CD4-positive, alpha-beta memory T cell (primary cell): Measurements from ENCODE around the gene CELSR1. TPM values are rescaled to one million over a fixed set of nuclear protein-coding genes. Genes with fewer than 3 reads are reported as not detected.
A peak's percentile ranks its signal among the peaks of the same experiment; 100 is the strongest.

ENCODE experiments used
- CTCF ChIA-PET: fragments of 350-600 bp; sonication (Branson Sonifier 250); formaldehyde crosslinking; loops from one replicate; lab custom pipeline; 2021; ENCODE audit warnings: inconsistent platforms; ENCODE audit not compliant: partially characterized antibody; lab: Charles Lee
- POLR2A ChIA-PET: fragments of 350-600 bp; sonication (Branson Sonifier 250); formaldehyde crosslinking; loops from one replicate; lab custom pipeline; 2021; ENCODE audit not compliant: partially characterized antibody; lab: Charles Lee
- DNase-seq, 5 donors: peaks; one replicate each; pipeline versions ENCODE4 v3.0.0 to v3.0.0-alpha.2; 2020 to 2022; ENCODE audit warnings: mixed read lengths in 1 of 5
- H3K27ac ChIP-seq: one replicate; pipeline ENCODE4 v1.7.0; 2013; ENCODE audit warnings: low read depth, low read length
- H3K27me3 ChIP-seq: 2 replicates; pipeline ENCODE4 v1.7.0; 2013; ENCODE audit warnings: mild to moderate bottlenecking, low read length, moderate library complexity; ENCODE audit not compliant: insufficient read depth
- H3K36me3 ChIP-seq: 2 replicates; pipeline ENCODE4 v1.7.0; 2013; ENCODE audit warnings: mild to moderate bottlenecking, low read length, moderate library complexity; ENCODE audit not compliant: insufficient read depth
- H3K4me1 ChIP-seq: 2 replicates; pipeline ENCODE4 v1.7.0; 2013; ENCODE audit warnings: mild to moderate bottlenecking, low read length, moderate library complexity; ENCODE audit not compliant: insufficient read depth
- H3K4me3 ChIP-seq, 2 donors: one replicate each; pipeline ENCODE4 v1.7.0; 2013; ENCODE audit warnings: low read length in 2 of 2, mild to moderate bottlenecking in 1 of 2
- H3K9me3 ChIP-seq, 2 donors: one replicate each; pipeline ENCODE4 v1.7.0; 2013; ENCODE audit warnings: low read length in 2 of 2, control low read depth in 1 of 2; ENCODE audit not compliant: control insufficient read depth in 1 of 2
- H3K27ac Mint-ChIP-seq, 7 donors: one replicate each; pipeline ENCODE4 v1.8.0; 2020 to 2021; ENCODE audit warnings: mixed read lengths in 7 of 7, mild to moderate bottlenecking in 6 of 7, inconsistent platforms in 3 of 7, moderate library complexity in 3 of 7
- H3K27me3 Mint-ChIP-seq, 2 donors: one replicate each; pipeline ENCODE4 v1.8.0; 2020 to 2021; ENCODE audit warnings: mixed read lengths in 2 of 2
- H3K36me3 Mint-ChIP-seq, 2 donors: one replicate each; pipeline ENCODE4 v1.8.0; 2020 to 2021; ENCODE audit warnings: mixed read lengths in 2 of 2, inconsistent platforms in 1 of 2, mild to moderate bottlenecking in 1 of 2
- H3K4me1 Mint-ChIP-seq, 4 donors: one replicate each; pipeline ENCODE4 v1.8.0; 2020 to 2021; ENCODE audit warnings: mixed read lengths in 4 of 4, mild to moderate bottlenecking in 1 of 4
- H3K4me3 Mint-ChIP-seq, 8 donors: one replicate each; pipeline ENCODE4 v1.8.0; 2020 to 2021; ENCODE audit warnings: mixed read lengths in 8 of 8, mild to moderate bottlenecking in 7 of 8, moderate library complexity in 6 of 8, inconsistent platforms in 3 of 8
- H3K9me3 Mint-ChIP-seq, 8 donors: one replicate each; pipeline ENCODE4 v1.8.0; 2020 to 2021; ENCODE audit warnings: mixed read lengths in 8 of 8, mild to moderate bottlenecking in 5 of 8, inconsistent platforms in 3 of 8, moderate library complexity in 1 of 8
- intact Hi-C: fragments of 100-400 bp; cut with micrococcal nuclease; formaldehyde crosslinking; loops from one replicate; pipeline ENCODE4 v1.15.1; 2023
- polyA plus RNA-seq, 2 donors: library from polyadenylated mRNA; unstranded; fragments of 300-500 nt; fragmentation: Illumina TruSeq; gene quantifications; one replicate each; pipeline ENCODE4 v1.2.3, GENCODE V29; 2021
- total RNA-seq, 2 experiments: library from RNA; stranded (reverse); gene quantifications; one replicate each; pipeline ENCODE4 v1.2.3, GENCODE V29; 2021

The CELSR1 gene
- total and polyA plus RNA-seq, 4 experiments from 2014 or later = 0.47 to 1.1 (median 0.81) TPM

DNA sequence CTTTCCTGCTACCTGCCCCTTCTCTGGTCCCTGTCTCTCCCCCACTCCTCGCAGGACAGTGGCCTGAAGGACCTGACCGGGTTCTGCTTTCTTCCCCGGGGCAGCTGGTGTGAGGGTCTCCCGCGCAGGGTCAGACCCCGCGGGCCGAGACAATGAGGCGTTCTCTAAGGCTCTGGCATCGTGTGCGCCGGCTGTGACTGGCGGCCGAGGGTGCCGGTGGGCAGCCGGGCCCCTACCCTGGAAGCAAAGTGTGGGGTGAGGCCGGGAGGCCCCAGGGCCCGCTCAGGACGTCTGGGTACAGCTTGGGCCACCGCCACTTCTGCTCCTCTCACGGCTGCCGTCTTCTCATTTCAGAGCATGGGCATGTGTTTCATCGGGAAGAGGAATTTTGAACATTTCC, 185.7 kb downstream of the CELSR1 start:
- Histone ChIP-seq H3K4me1 (no peaks in the 10 kb centered on the region), H3K9me3 (no peaks in the 10 kb centered on the region), H3K27ac (no peak overlapping the region), H3K27me3 (no peaks in the 10 kb centered on the region), H3K36me3 (peaks cover 76% of the 10 kb centered on the region), H3K4me3 (no peak overlapping the region)
- POLR2A ChIA-PET = interaction anchor here (1.1 kb wide), 1 partner anchor 18 kb away, joined by 3 read pairs; no protein-coding TSS in a partner anchor
- Mint-ChIP-seq H3K27ac (no peak overlapping the region), H3K4me1 (peaks cover 0 to 4% (median 1%) of the 10 kb centered on the region in 4 donors), H3K9me3 (no peaks in the 10 kb centered on the region), H3K27me3 (no peaks in the 10 kb centered on the region), H3K36me3 (peaks cover 42 to 73% of the 10 kb centered on the region in 2 donors), H3K4me3 (no peak overlapping the region)
- intact Hi-C loops = no loop called here
- no peak for DNase-seq
- CTCF ChIA-PET = no interaction called here

DNA sequence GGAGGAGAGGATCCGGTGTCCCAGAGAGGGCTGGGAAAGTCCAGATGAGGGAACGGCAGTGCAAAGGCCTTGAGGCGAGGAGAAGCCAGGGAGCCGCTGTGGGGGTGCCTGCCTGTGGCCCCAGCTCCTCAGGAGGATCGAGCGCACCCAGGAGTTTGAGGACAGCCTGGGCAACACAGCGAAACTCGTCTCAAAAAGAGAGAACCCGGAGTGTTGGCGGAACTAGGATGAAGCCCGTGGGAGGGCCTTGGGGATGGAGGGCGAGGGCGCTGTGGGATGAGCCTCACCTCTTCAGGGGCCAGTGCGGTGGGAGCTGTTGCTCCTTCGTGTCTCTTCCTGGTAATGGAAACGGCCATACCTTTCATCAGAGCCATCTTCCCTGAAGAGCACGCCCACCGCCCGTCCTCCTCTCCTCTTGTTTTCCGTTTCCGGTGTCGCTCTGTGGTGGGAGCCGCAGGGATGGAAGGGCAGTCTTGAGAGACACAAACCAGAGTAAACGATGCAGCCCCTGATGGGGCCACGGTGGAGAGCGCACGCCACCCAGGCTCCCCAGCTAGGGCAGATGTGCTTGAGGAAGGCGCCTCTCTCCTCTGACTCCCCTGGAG, 186.2 kb downstream of the CELSR1 start:
- no peaks in the 10 kb centered on the region for H3K27me3 Mint-ChIP-seq
- no peak overlapping the region for H3K27ac ChIP-seq
- ChIA-PET POLR2A (interaction anchor here (1.1 kb wide), 1 partner anchor 17 kb away, joined by 3 read pairs; no protein-coding TSS in a partner anchor), CTCF (no interaction called here)
- H3K4me3 Mint-ChIP-seq = no peak overlapping the region
- no peak overlapping the region for H3K4me3 ChIP-seq
- H3K9me3 Mint-ChIP-seq = no peaks in the 10 kb centered on the region
- peaks cover 0 to 4% (median 1%) of the 10 kb centered on the region in 4 donors for H3K4me1 Mint-ChIP-seq
- H3K27me3 ChIP-seq = no peaks in the 10 kb centered on the region
- DNase-seq = no peak
- no peak overlapping the region for H3K27ac Mint-ChIP-seq
- no peaks in the 10 kb centered on the region for H3K4me1 ChIP-seq
- intact Hi-C loops = no loop called here
- no peaks in the 10 kb centered on the region for H3K9me3 ChIP-seq
- H3K36me3 Mint-ChIP-seq = peaks cover 47 to 78% of the 10 kb centered on the region in 2 donors
- peaks cover 77% of the 10 kb centered on the region for H3K36me3 ChIP-seq

DNA sequence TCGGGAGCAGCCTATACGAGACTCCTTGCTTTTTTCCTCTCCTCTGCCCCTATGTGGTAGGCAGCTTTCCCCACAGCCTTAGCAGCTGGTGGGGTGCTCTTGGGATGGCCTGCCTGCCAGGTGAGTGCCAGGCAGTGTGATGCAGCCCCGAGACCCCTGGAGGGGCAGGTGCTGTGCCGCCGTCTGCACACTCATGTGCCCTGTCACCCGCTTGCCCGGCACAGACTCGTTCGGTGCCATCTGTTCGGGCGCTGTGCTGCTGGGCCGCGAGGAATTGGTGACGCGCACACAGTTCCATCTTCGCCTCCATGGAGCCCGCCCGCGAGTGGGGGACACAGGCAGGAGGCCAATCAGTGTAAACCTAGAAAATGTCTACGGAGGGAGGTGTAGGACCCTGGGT, 186.8 kb downstream of the CELSR1 start:
- POLR2A ChIA-PET = no interaction called here
- H3K36me3 ChIP-seq = peaks cover 83% of the 10 kb centered on the region
- Mint-ChIP-seq H3K27ac (no peak overlapping the region), H3K4me3 (no peak overlapping the region), H3K9me3 (no peaks in the 10 kb centered on the region), H3K27me3 (no peaks in the 10 kb centered on the region), H3K4me1 (peaks cover 0 to 5% (median 3%) of the 10 kb centered on the region in 4 donors), H3K36me3 (peaks cover 53 to 83% of the 10 kb centered on the region in 2 donors)
- no peaks in the 10 kb centered on the region for H3K27me3 ChIP-seq
- no peak for DNase-seq
- CTCF ChIA-PET = no interaction called here
- no peaks in the 10 kb centered on the region for H3K4me1 ChIP-seq
- no peak overlapping the region for H3K4me3 ChIP-seq
- H3K27ac ChIP-seq = no peak overlapping the region
- intact Hi-C loops = no loop called here
- H3K9me3 ChIP-seq = no peaks in the 10 kb centered on the region

DNA sequence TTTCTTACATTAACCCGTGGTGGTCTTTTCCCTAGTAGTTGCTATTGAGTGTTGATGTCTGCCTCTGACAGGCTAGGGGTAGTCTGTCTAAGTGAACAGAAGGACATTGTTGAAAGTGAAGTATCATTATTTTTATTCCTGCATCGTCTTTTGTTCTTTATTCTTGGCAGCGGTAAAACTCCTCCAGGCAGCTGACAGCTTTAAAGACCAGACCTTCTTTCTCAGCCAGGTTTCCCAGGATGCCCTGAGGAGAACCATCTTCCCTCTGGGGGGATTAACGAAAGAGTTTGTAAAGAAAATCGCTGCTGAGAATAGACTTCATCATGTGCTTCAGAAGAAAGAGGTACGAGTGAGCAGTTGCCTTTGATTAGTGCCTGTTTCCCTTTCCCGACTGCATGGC, 187.3 kb downstream of the CELSR1 start:
- Histone ChIP-seq H3K4me3 (no peak overlapping the region), H3K4me1 (no peaks in the 10 kb centered on the region), H3K36me3 (peaks cover 85% of the 10 kb centered on the region), H3K9me3 (no peaks in the 10 kb centered on the region), H3K27ac (no peak overlapping the region), H3K27me3 (no peaks in the 10 kb centered on the region)
- Mint-ChIP-seq H3K27ac (no peak overlapping the region), H3K27me3 (no peaks in the 10 kb centered on the region), H3K4me1 (peaks cover 0 to 6% (median 2%) of the 10 kb centered on the region in 4 donors), H3K36me3 (peaks cover 56 to 80% of the 10 kb centered on the region in 2 donors), H3K9me3 (no peaks in the 10 kb centered on the region), H3K4me3 (no peak overlapping the region)
- POLR2A ChIA-PET = no interaction called here
- DNase-seq = no peak
- intact Hi-C loops = no loop called here
- CTCF ChIA-PET = no interaction called here

GRCh38 chr22:46349681-46350080, 187.7 kb downstream of the CELSR1 start:
- Histone ChIP-seq H3K4me3 (no peak overlapping the region), H3K9me3 (no peaks in the 10 kb centered on the region), H3K4me1 (no peaks in the 10 kb centered on the region), H3K36me3 (peaks cover 85% of the 10 kb centered on the region), H3K27me3 (no peaks in the 10 kb centered on the region), H3K27ac (no peak overlapping the region)
- no peaks in the 10 kb centered on the region for H3K9me3 Mint-ChIP-seq
- ChIA-PET CTCF (no interaction called here), POLR2A (no interaction called here)
- peaks cover 56 to 82% of the 10 kb centered on the region in 2 donors for H3K36me3 Mint-ChIP-seq
- peaks cover 0 to 6% (median 2%) of the 10 kb centered on the region in 4 donors for H3K4me1 Mint-ChIP-seq
- H3K4me3 Mint-ChIP-seq = no peak overlapping the region
- H3K27ac Mint-ChIP-seq = no peak overlapping the region
- no peaks in the 10 kb centered on the region for H3K27me3 Mint-ChIP-seq
- intact Hi-C loops = no loop called here
- DNase-seq = no peak

- H3K4me3 Mint-ChIP-seq = no peak overlapping the region
- H3K27me3 Mint-ChIP-seq = no peaks in the 10 kb centered on the region
- CTCF ChIA-PET = no interaction called here
- intact Hi-C loops = no loop called here
- DNase-seq = no peak
- H3K36me3 Mint-ChIP-seq = peaks cover 57 to 85% of the 10 kb centered on the region in 2 donors
- POLR2A ChIA-PET = no interaction called here
- peaks cover 1 to 6% (median 3%) of the 10 kb centered on the region in 4 donors for H3K4me1 Mint-ChIP-seq
- no peaks in the 10 kb centered on the region for H3K27me3 ChIP-seq
- H3K9me3 Mint-ChIP-seq = no peaks in the 10 kb centered on the region
- no peak overlapping the region for H3K4me3 ChIP-seq
- H3K27ac ChIP-seq = no peak overlapping the region
- H3K27ac Mint-ChIP-seq = peak overlapping the region in 1 of 7 donors; percentile 9
- H3K9me3 ChIP-seq = no peaks in the 10 kb centered on the region
- peaks cover 85% of the 10 kb centered on the region for H3K36me3 ChIP-seq
- no peaks in the 10 kb centered on the region for H3K4me1 ChIP-seq
These were observed 188.2 kb downstream of the CELSR1 start for GRCh38 chr22:46349238-46349637.

- Histone ChIP-seq H3K4me1 (no peaks in the 10 kb centered on the region), H3K4me3 (no peak overlapping the region), H3K9me3 (no peaks in the 10 kb centered on the region), H3K27me3 (no peaks in the 10 kb centered on the region), H3K36me3 (peaks cover 83% of the 10 kb centered on the region), H3K27ac (no peak overlapping the region)
- ChIA-PET CTCF (no interaction called here), POLR2A (no interaction called here)
- intact Hi-C loops = no loop called here
- H3K27me3 Mint-ChIP-seq = no peaks in the 10 kb centered on the region
- H3K4me1 Mint-ChIP-seq = peaks cover 1 to 6% (median 5%) of the 10 kb centered on the region in 4 donors
- DNase-seq = no peak
- no peaks in the 10 kb centered on the region for H3K9me3 Mint-ChIP-seq
- H3K36me3 Mint-ChIP-seq = peaks cover 63 to 84% of the 10 kb centered on the region in 2 donors
- no peak overlapping the region for H3K27ac Mint-ChIP-seq
- no peak overlapping the region for H3K4me3 Mint-ChIP-seq
These were observed 189.2 kb downstream of the CELSR1 start for GRCh38 chr22:46348099-46348695.
